ENCODE data around the gene FEZF2.

Gene FEZF2
- 0 reads per million in 18 experiments for total RNA-seq

- no peak for DNase-seq
Observed at GRCh38 chr3:62373215-62373614, at the start of gene FEZF2. Gene FEZF2 (minus strand): TSS chr3:62373550. CDS start chr3:62372868, 682 bp downstream.

- no peak for DNase-seq
Observed at GRCh38 chr3:62421207-62421606, 47.9 kb upstream of the FEZF2 start.

- no peak for DNase-seq
Observed at GRCh38 chr3:62416144-62416543, 42.8 kb upstream of the FEZF2 start.

- no peak for DNase-seq
Observed at GRCh38 chr3:62415312-62415801, 42.0 kb upstream of the FEZF2 start.

- DNase-seq: no peak
Observed at GRCh38 chr3:62414786-62415185, 41.4 kb upstream of the FEZF2 start.

- no peak for DNase-seq
Observed at GRCh38 chr3:62413687-62414086, 40.3 kb upstream of the FEZF2 start.

- DNase-seq: no peak
Observed at GRCh38 chr3:62406945-62407344, 33.6 kb upstream of the FEZF2 start.

GRCh38 chr3:62405566-62405965 lies 32.2 kb upstream of the FEZF2 start:
- no peak for DNase-seq

GRCh38 chr3:62405135-62405534 lies 31.8 kb upstream of the FEZF2 start:
- DNase-seq: no peak

- no peak for DNase-seq
Observed at GRCh38 chr3:62404321-62404720, 31.0 kb upstream of the FEZF2 start.

GRCh38 chr3:62403765-62404164 lies 30.4 kb upstream of the FEZF2 start:
- DNase-seq: no peak

GRCh38 chr3:62392626-62393292 lies 19.4 kb upstream of the FEZF2 start:
- no peak for DNase-seq

GRCh38 chr3:62387251-62387650 lies 13.9 kb upstream of the FEZF2 start:
- DNase-seq: no peak

GRCh38 chr3:62379321-62379798 lies 6.0 kb upstream of the FEZF2 start:
- no peak for DNase-seq

- no peak for DNase-seq
Observed at GRCh38 chr3:62378921-62379320, 5.6 kb upstream of the FEZF2 start.

- no peak for DNase-seq
Observed at GRCh38 chr3:62378311-62378789, 5.0 kb upstream of the FEZF2 start.

GRCh38 chr3:62376906-62377877 lies 3.8 kb upstream of the FEZF2 start:
- DNase-seq: no peak

- DNase-seq: no peak
Observed at GRCh38 chr3:62376454-62376720, 3.0 kb upstream of the FEZF2 start.

- no peak for DNase-seq
Observed at GRCh38 chr3:62375655-62376453, 2.5 kb upstream of the FEZF2 start.

- no peak for DNase-seq
Observed at GRCh38 chr3:62374341-62375218, 1.2 kb upstream of the FEZF2 start.

GRCh38 chr3:62373714-62374333 lies 474 bp upstream of the FEZF2 start:
- DNase-seq: no peak

All from inflammatory macrophage (primary cell).